ENCODE data around the gene SLC25A41. TPM values are rescaled to one million over a fixed set of nuclear protein-coding genes. Genes with fewer than 3 reads are reported as not detected.

SLC25A41 gene
- total and polyA plus RNA-seq, 2 of the 13 experiments (the other 11 are each of a cell fraction or from before 2014, with no cell fraction given) = 0.33 to 0.95 TPM

DNA sequence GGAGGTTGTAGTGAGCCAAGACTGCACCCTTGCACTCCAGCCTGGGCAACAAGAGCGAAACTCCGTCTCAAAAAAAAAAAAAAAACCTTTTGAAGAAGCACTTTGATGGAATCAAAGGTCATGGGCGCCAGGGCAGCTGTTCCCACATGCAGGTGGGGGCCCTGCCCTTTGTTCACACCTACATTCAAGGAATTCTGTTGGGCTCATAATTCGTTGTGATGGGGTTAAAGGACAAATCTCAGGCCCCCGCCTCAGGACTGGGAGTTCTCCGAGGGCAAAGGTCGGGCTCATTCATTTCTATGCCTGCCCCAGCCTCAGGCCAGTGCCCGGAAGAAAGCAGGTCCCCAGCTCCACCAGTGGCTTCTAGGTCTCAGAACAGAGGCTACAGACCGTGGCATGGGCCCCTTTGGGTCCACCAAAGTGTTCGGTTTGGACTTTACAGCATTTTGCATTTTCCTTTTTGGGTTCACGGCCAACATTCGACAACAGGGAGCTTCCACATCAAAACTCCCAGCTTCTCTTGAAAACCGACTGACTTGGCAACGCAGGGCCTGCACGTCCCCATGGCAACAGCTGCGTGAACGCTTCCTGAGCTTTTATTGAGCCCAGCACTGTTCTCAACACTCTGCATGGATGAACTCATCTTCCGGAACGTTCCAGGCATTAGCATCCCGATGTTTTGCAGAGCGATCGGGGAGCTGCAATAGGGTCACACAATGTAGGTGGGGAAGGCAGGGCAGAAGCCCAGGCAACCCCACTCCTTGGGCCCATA, 30.5 kb downstream of the SLC25A41 start (continued):
- TF ChIP-seq, protein P1, sequence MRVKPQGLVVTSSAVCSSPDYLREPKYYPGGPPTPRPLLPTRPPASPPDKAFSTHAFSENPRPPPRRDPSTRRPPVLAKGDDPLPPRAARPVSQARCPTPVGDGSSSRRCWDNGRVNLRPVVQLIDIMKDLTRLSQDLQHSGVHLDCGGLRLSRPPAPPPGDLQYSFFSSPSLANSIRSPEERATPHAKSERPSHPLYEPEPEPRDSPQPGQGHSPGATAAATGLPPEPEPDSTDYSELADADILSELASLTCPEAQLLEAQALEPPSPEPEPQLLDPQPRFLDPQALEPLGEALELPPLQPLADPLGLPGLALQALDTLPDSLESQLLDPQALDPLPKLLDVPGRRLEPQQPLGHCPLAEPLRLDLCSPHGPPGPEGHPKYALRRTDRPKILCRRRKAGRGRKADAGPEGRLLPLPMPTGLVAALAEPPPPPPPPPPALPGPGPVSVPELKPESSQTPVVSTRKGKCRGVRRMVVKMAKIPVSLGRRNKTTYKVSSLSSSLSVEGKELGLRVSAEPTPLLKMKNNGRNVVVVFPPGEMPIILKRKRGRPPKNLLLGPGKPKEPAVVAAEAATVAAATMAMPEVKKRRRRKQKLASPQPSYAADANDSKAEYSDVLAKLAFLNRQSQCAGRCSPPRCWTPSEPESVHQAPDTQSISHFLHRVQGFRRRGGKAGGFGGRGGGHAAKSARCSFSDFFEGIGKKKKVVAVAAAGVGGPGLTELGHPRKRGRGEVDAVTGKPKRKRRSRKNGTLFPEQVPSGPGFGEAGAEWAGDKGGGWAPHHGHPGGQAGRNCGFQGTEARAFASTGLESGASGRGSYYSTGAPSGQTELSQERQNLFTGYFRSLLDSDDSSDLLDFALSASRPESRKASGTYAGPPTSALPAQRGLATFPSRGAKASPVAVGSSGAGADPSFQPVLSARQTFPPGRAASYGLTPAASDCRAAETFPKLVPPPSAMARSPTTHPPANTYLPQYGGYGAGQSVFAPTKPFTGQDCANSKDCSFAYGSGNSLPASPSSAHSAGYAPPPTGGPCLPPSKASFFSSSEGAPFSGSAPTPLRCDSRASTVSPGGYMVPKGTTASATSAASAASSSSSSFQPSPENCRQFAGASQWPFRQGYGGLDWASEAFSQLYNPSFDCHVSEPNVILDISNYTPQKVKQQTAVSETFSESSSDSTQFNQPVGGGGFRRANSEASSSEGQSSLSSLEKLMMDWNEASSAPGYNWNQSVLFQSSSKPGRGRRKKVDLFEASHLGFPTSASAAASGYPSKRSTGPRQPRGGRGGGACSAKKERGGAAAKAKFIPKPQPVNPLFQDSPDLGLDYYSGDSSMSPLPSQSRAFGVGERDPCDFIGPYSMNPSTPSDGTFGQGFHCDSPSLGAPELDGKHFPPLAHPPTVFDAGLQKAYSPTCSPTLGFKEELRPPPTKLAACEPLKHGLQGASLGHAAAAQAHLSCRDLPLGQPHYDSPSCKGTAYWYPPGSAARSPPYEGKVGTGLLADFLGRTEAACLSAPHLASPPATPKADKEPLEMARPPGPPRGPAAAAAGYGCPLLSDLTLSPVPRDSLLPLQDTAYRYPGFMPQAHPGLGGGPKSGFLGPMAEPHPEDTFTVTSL (CRISPR knock-in tag; IDR thresholded peaks at IDR 0.05; ENCODE audit: borderline replicate concordance) = no peak
- TF ChIP-seq, protein P2, sequence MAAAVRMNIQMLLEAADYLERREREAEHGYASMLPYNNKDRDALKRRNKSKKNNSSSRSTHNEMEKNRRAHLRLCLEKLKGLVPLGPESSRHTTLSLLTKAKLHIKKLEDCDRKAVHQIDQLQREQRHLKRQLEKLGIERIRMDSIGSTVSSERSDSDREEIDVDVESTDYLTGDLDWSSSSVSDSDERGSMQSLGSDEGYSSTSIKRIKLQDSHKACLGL (CRISPR knock-in tag; IDR thresholded peaks at IDR 0.05) = no peak
- TF ChIP-seq, protein P3, sequence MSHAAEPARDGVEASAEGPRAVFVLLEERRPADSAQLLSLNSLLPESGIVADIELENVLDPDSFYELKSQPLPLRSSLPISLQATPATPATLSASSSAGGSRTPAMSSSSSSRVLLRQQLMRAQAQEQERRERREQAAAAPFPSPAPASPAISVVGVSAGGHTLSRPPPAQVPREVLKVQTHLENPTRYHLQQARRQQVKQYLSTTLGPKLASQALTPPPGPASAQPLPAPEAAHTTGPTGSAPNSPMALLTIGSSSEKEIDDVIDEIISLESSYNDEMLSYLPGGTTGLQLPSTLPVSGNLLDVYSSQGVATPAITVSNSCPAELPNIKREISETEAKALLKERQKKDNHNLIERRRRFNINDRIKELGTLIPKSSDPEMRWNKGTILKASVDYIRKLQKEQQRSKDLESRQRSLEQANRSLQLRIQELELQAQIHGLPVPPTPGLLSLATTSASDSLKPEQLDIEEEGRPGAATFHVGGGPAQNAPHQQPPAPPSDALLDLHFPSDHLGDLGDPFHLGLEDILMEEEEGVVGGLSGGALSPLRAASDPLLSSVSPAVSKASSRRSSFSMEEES (CRISPR knock-in tag; IDR thresholded peaks at IDR 0.05) = no peak
- TF ChIP-seq, protein P4, sequence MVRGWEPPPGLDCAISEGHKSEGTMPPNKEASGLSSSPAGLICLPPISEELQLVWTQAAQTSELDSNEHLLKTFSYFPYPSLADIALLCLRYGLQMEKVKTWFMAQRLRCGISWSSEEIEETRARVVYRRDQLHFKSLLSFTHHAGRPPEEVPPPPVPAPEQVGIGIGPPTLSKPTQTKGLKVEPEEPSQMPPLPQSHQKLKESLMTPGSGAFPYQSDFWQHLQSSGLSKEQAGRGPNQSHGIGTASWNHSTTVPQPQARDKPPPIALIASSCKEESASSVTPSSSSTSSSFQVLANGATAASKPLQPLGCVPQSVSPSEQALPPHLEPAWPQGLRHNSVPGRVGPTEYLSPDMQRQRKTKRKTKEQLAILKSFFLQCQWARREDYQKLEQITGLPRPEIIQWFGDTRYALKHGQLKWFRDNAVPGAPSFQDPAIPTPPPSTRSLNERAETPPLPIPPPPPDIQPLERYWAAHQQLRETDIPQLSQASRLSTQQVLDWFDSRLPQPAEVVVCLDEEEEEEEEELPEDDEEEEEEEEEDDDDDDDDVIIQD (CRISPR knock-in tag; IDR thresholded peaks at IDR 0.05; ENCODE audit: low read depth) = no peak
- TF ChIP-seq, protein P5, sequence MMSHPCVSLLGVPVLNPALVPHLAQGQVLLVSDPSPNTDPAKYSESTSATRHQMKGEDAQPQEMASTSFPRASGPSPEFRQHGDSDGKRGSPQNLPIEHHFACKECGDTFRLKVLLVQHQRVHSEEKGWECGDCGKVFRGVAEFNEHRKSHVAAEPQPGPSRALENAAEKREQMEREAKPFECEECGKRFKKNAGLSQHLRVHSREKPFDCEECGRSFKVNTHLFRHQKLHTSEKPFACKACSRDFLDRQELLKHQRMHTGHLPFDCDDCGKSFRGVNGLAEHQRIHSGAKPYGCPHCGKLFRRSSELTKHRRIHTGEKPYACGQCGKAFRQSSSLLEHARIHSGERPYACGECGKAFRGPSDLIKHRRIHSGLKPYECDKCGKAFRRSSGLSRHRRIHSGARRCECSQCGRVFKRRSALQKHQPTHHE (CRISPR knock-in tag; IDR thresholded peaks at IDR 0.05; ENCODE audit: borderline replicate concordance) = no peak
- TF ChIP-seq ZNF850 (CRISPR knock-in tag; conservative IDR thresholded peaks at IDR 0.05) (no peak), ZFX (CRISPR knock-in tag; IDR thresholded peaks at IDR 0.05; ENCODE audit: low read depth) (peak; percentile 52)
- TF ChIP-seq, protein P6, sequence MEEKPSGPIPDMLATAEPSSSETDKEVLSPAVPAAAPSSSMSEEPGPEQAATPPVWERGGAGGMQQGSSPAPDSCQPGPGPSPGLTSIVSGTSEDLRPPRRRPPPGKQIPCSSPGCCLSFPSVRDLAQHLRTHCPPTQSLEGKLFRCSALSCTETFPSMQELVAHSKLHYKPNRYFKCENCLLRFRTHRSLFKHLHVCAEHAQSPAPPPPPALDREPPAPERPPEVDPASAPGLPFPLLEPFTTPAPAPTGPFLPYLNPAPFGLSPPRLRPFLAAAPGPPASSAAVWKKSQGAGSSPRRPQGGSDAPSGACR (CRISPR knock-in tag; IDR thresholded peaks at IDR 0.05) = no peak
- TF ChIP-seq, protein P7, sequence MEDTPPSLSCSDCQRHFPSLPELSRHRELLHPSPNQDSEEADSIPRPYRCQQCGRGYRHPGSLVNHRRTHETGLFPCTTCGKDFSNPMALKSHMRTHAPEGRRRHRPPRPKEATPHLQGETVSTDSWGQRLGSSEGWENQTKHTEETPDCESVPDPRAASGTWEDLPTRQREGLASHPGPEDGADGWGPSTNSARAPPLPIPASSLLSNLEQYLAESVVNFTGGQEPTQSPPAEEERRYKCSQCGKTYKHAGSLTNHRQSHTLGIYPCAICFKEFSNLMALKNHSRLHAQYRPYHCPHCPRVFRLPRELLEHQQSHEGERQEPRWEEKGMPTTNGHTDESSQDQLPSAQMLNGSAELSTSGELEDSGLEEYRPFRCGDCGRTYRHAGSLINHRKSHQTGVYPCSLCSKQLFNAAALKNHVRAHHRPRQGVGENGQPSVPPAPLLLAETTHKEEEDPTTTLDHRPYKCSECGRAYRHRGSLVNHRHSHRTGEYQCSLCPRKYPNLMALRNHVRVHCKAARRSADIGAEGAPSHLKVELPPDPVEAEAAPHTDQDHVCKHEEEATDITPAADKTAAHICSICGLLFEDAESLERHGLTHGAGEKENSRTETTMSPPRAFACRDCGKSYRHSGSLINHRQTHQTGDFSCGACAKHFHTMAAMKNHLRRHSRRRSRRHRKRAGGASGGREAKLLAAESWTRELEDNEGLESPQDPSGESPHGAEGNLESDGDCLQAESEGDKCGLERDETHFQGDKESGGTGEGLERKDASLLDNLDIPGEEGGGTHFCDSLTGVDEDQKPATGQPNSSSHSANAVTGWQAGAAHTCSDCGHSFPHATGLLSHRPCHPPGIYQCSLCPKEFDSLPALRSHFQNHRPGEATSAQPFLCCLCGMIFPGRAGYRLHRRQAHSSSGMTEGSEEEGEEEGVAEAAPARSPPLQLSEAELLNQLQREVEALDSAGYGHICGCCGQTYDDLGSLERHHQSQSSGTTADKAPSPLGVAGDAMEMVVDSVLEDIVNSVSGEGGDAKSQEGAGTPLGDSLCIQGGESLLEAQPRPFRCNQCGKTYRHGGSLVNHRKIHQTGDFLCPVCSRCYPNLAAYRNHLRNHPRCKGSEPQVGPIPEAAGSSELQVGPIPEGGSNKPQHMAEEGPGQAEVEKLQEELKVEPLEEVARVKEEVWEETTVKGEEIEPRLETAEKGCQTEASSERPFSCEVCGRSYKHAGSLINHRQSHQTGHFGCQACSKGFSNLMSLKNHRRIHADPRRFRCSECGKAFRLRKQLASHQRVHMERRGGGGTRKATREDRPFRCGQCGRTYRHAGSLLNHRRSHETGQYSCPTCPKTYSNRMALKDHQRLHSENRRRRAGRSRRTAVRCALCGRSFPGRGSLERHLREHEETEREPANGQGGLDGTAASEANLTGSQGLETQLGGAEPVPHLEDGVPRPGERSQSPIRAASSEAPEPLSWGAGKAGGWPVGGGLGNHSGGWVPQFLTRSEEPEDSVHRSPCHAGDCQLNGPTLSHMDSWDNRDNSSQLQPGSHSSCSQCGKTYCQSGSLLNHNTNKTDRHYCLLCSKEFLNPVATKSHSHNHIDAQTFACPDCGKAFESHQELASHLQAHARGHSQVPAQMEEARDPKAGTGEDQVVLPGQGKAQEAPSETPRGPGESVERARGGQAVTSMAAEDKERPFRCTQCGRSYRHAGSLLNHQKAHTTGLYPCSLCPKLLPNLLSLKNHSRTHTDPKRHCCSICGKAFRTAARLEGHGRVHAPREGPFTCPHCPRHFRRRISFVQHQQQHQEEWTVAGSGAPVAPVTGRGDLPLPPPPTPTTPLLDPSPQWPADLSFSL (CRISPR knock-in tag; IDR thresholded peaks at IDR 0.05) = no peak

Measured in HepG2 (cell line).